ENCODE results near the gene S100G. TPM values are rescaled to one million over a fixed set of nuclear protein-coding genes. Genes with fewer than 3 reads are reported as not detected.

The S100G gene
- total RNA-seq, 1 donor from 2014 or later = not detected

DNA sequence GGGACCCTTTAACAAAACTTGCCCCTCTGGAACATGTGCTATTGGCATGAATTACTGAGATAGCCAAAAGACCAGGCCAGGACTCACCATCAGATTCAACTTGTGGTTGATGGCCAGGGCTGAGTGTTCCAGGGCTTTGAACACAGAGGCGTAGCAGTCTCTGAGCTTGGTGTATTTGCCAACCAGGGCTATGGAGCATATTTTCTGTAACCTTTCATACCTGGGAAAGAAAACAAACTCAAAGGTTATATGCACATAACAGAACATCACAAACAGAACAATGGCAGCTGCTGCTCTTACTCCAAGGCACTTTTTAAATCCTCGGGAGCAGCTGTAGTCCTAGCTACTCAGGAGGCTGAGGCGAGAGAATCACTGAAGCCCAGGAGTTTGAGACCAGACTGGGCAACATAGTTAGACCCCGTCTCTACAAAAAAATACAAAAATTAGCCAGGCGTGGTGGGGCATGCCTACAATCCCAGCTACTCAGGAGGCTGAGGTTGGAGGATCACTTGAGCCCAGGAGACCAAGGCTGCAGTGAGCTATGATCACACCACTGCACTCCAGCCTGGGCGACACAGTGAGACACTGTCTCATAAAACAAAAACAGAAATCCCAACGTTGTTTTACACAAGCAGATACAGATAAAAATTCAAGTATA lies 33.2 kb downstream of the S100G start:
- TF ChIP-seq, protein P1, sequence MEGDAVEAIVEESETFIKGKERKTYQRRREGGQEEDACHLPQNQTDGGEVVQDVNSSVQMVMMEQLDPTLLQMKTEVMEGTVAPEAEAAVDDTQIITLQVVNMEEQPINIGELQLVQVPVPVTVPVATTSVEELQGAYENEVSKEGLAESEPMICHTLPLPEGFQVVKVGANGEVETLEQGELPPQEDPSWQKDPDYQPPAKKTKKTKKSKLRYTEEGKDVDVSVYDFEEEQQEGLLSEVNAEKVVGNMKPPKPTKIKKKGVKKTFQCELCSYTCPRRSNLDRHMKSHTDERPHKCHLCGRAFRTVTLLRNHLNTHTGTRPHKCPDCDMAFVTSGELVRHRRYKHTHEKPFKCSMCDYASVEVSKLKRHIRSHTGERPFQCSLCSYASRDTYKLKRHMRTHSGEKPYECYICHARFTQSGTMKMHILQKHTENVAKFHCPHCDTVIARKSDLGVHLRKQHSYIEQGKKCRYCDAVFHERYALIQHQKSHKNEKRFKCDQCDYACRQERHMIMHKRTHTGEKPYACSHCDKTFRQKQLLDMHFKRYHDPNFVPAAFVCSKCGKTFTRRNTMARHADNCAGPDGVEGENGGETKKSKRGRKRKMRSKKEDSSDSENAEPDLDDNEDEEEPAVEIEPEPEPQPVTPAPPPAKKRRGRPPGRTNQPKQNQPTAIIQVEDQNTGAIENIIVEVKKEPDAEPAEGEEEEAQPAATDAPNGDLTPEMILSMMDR (IDR thresholded peaks at IDR 0.05; ENCODE audit: insufficient read depth, low read length, severe bottlenecking) = no peak
- FAIRE-seq (no peak), DNase-seq (ENCODE audit: low read depth) (no peak)
- Histone ChIP-seq H3K4me3 (ENCODE audit: low read depth, low read length) (no peak overlapping the region), H3K36me3 (ENCODE audit: control insufficient read depth, insufficient read depth, low read length) (peaks cover 4% of the 10 kb centered on the region), H3K27me3 (ENCODE audit: control insufficient read depth, insufficient read depth, low read length) (no peaks in the 10 kb centered on the region)

DNA sequence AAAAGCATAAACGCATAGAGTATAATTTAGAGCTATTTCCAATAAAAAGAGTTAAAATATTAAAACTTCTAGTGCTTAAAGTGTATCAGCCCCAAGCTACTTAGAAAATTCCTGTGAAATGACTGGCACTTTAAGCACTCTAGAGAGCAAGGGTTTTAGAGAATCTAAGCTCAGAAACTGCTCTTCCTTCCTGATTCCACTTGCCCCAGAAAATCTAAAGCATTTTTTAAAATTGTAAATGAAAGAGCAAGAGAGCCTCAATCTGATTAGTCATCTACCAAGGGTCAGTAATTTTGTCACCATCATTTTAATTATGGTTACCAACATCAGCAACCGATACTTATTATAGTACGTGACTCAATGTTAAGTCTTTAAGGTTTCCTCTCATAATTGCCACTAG lies 37.6 kb downstream of the S100G start:
- H3K4me3 ChIP-seq (ENCODE audit: low read depth, low read length) = no peak overlapping the region
- H3K27me3 ChIP-seq (ENCODE audit: control insufficient read depth, insufficient read depth, low read length) = no peaks in the 10 kb centered on the region
- TF ChIP-seq, protein P1 (IDR thresholded peaks at IDR 0.05; ENCODE audit: insufficient read depth, low read length, severe bottlenecking) = no peak
- peaks cover 5% of the 10 kb centered on the region for H3K36me3 ChIP-seq (ENCODE audit: control insufficient read depth, insufficient read depth, low read length)
- FAIRE-seq = no peak
- DNase-seq (ENCODE audit: low read depth) = no peak

DNA sequence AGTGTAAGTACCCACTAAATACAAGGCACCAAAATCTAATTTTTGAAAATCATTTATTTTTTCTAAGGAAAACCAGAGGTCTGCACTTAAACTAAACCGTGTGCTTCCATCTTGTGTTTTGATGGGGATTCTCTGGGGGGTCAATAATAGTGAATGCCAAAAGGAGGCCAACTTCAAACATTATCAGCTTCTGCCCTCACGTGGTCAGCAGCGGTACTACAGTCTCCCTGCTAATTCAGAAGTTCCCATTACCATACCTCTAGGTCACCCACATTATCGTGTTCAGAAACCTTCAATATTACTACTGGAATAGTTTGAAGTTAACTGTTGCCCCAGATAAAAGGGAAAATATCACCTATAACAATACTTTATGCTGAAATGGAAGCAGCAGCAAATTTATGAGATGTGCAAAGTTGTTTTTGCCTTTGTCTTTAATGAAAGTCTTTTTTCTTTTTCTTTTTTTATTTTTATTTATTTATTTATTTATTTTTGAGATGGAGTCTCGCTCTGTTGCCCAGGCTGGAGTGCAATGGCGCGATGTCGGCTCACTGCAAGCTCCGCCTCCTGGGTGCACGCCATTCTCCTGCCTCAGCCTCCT lies 45.2 kb downstream of the S100G start:
- peaks cover 3% of the 10 kb centered on the region for H3K36me3 ChIP-seq (ENCODE audit: control insufficient read depth, insufficient read depth, low read length)
- TF ChIP-seq, protein P1 (IDR thresholded peaks at IDR 0.05; ENCODE audit: insufficient read depth, low read length, severe bottlenecking) = peak; percentile 64
- no peak overlapping the region for H3K4me3 ChIP-seq (ENCODE audit: low read depth, low read length)
- no peaks in the 10 kb centered on the region for H3K27me3 ChIP-seq (ENCODE audit: control insufficient read depth, insufficient read depth, low read length)
- FAIRE-seq (no peak), DNase-seq (ENCODE audit: low read depth) (peak; percentile 32)

DNA sequence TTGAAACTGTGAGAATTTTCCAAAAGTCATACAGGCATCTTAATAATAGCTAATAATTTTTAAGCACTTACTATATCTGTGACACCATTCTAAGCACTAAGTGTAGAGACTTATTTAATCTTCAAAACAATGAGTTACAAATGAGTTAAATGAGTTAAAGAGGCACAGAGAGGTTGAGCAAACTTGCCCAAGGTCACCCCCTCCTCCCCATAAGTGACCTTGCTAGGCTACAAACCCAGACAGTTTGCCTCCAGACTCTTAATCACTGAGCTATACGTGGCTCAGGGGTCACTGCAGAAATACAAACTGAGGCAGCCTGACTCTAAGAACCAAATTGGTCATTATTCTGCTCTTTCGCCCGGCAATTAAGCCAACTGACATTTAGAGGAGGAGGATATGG lies 47.0 kb downstream of the S100G start:
- no peak for FAIRE-seq
- DNase-seq (ENCODE audit: low read depth) = no peak
- no peak overlapping the region for H3K4me3 ChIP-seq (ENCODE audit: low read depth, low read length)
- TF ChIP-seq, protein P1 (IDR thresholded peaks at IDR 0.05; ENCODE audit: insufficient read depth, low read length, severe bottlenecking) = no peak
- peaks cover under 1% of the 10 kb centered on the region for H3K36me3 ChIP-seq (ENCODE audit: control insufficient read depth, insufficient read depth, low read length)
- H3K27me3 ChIP-seq (ENCODE audit: control insufficient read depth, insufficient read depth, low read length) = no peaks in the 10 kb centered on the region

DNA sequence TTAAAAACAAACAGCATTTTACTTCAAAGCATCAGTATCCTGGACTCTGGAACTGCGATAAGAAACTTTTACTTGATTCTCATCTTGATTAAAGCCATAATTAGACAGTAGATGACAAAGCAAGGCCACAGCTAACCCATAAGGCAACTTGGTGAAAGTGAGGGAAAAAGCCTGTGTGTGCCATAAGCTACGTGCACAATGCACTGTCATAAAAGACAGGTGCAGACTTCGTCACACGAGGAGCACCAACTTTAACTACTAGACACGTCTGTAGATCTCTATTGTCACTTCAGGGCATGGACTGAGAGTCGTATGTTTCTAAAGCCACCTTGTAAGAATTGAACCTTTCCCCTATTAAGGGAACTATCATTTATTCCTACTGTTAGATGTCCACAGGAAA lies 49.4 kb downstream of the S100G start:
- DNase-seq (ENCODE audit: low read depth) (no peak), FAIRE-seq (no peak)
- Histone ChIP-seq H3K36me3 (ENCODE audit: control insufficient read depth, insufficient read depth, low read length) (no peaks in the 10 kb centered on the region), H3K27me3 (ENCODE audit: control insufficient read depth, insufficient read depth, low read length) (no peaks in the 10 kb centered on the region), H3K4me3 (ENCODE audit: low read depth, low read length) (no peak overlapping the region)
- TF ChIP-seq, protein P1 (IDR thresholded peaks at IDR 0.05; ENCODE audit: insufficient read depth, low read length, severe bottlenecking) = no peak

Data from bronchial epithelial cell (primary cell).